GM21619 (cell line): Measurements from ENCODE around the gene EEF1B2.

Source experiments
- ATAC-seq: cut with Tn5 transposase; IDR thresholded peaks from one replicate; pipeline ENCODE4 v1.9.1; 2021; ENCODE audit not compliant: unreplicated experiment

Gene EEF1B2

GRCh38 chr2:206211657-206212255, 52.1 kb downstream of the EEF1B2 start:
- ATAC-seq = no peak
